ENCODE data around the gene NKD2.

NKD2 gene

GRCh38 chr5:979100-979817 lies 29.3 kb upstream of the NKD2 start:
- DNase-seq (ENCODE audit: low spot score), result no peak

- DNase-seq (ENCODE audit: low spot score), result no peak
These were observed 28.5 kb upstream of the NKD2 start for GRCh38 chr5:980001-980588.

GRCh38 chr5:980966-981365 lies 27.6 kb upstream of the NKD2 start:
- no peak for DNase-seq (ENCODE audit: low spot score)

- no peak for DNase-seq (ENCODE audit: low spot score)
These were observed 27.1 kb upstream of the NKD2 start for GRCh38 chr5:981456-981855.

- DNase-seq (ENCODE audit: low spot score), result no peak
These were observed 26.0 kb upstream of the NKD2 start for GRCh38 chr5:982377-983237.

DNA sequence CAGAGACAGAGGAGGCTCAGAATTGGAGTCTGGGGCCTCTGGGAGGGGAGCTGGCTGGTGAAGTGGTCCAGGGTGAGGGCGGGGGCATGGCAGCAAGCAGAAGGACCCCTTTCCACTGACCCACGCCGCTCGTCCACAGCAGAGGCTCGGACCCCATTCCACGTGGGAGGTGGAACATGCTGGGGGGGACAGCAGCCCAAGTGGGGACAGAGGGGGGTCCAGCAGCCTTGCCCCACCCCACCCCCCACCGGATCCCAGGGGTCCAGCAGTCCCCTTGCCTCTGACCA lies 25.4 kb upstream of the NKD2 start:
- DNase-seq (ENCODE audit: low spot score), result no peak

DNA sequence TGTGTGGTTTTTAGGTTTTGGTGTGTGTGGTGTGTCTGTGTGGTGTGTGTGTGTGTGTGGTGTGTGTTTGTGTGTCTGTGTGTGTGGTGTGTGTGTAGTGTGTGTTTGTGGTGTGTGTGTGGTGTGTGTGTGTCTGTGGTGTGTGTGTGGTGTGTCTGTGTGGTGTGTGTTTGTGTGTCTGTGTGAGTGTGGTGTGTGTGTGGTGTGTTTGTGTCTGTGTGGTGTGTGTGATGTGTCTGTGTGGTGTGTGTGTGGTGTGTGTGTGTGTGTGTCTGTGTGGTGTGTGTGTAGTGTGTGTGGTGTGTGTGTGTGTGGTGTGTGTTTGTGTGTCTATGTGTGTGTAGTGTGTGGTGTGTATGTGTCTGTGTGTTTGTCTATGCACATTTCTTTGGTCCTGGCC lies 25.0 kb upstream of the NKD2 start:
- no peak for DNase-seq (ENCODE audit: low spot score)

DNA sequence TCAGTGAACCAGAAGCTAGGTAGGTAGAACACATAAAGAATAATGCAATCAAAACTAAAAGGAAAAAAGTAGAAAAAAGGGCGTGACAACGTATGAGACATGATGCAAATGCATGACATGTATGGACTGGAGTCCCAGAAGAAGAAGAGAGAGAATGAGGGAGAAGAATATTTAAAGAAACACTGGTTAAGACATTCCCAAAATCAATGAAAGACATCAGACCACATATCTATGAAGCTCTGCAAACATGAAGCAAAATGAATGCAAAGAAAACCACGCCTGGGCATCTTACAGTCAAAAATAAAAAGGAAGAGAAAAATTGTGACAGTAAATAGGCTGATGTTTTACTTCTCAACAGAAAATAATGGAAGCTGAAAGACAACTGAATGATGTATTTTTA lies 23.8 kb upstream of the NKD2 start:
- no peak for DNase-seq (ENCODE audit: low spot score)

DNA sequence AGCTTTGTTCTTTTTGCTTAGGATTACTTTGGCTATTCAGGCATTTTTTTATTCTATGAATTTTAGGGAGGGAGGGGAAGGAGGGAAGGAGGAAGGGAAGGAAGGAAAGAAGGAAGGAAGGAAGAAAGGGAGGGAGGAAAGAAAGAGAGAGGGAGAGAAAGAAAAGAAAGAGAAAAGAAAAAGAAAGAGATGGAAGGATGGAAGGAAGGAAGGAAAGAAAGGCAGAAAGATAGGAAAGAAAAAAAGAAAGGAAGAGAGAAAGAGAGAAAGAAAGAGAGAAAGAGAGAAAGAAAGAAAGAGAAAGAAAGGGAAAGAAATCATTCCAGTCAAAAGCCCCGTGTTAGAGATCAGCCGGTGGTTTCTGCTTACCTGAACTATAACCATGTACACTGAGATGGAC lies 20.8 kb upstream of the NKD2 start:
- no peak for DNase-seq (ENCODE audit: low spot score)

DNA sequence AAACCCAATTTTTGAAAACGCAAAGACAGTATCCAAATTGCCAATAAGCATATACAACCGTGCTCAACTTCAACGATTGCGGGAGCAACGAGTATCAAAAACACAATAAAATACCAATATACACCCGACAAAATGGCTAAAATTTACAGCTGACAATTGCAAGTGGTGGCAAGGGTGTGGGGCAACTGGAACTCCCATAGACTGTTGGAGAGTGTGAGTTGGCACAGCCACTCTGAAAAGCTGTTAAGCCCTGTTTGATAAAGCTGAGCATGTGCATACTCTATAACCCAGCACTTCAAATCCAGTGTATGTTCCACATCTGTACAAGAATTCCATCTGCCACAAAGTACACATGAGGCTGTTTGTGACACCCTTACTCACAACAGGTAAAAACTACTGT lies 20.3 kb upstream of the NKD2 start:
- no peak for DNase-seq (ENCODE audit: low spot score)

DNA sequence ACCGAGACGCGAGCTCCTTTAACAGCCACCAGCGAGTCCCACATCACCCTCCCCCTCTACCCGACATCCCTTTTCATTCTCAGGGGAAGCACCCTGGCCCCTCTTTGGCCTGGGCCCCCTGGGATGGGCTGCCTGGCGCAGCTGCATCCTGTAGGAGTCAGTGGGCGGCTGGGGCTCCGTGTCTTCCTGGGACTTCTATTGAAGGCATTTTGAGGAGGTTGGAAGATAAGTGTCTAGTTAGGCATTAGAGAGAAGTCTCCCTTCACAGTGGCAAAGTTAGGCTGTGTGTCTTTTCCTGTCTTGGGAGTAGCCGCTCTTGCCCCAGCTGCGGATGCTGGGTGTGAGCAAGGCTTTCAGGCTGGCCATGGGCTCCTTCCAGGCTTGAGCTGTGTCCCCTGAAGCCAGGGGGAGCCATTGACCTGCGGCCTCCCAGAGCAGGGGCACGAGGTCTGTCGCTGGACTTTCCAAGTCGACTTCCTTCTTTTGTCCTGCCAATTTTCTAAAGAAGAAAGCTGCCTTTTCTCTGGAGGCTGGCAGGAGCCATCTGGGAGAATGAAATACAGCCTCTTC lies 18.6 kb upstream of the NKD2 start:
- DNase-seq (ENCODE audit: low spot score), result no peak

DNA sequence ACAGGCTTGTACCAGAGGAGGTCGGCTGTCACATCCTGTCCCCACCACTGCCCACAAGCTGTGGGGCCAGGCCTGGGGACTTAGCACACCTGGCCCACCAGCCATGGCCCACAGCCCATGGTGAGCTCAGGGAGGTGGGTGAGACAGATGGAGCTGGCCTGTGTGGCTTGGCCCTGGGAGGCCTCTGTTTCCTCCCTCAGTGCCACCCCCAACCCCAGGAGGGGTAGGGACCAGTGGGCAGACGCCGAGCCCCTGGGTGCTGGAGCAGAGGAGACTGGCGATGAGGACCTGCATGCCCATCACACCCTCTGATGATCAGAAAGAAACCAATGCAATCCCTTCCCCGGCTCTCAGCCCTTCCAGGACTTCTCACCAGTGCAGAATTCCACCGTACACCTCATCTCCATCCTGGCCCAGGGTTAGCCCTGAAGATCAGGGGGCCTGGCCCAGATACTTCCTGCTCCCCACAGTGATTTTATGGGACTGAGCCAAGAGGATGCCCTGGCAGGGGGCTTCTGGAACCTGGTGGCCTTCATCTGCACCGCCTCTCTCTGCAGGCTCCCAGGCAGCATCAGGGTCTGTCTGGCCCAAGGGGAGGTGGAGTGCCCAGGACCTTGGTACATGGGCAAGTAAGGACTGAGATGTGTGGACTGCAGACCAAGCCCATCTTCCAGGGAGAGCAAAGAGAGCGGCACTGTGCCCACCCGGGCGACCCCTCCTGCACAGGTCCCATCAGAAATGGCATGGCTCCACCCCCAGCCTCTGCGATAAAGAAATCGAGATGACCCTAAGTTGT lies 16.9 kb upstream of the NKD2 start:
- DNase-seq (ENCODE audit: low spot score), result no peak

GRCh38 chr5:994272-994607 lies 14.4 kb upstream of the NKD2 start:
- DNase-seq (ENCODE audit: low spot score), result no peak

DNA sequence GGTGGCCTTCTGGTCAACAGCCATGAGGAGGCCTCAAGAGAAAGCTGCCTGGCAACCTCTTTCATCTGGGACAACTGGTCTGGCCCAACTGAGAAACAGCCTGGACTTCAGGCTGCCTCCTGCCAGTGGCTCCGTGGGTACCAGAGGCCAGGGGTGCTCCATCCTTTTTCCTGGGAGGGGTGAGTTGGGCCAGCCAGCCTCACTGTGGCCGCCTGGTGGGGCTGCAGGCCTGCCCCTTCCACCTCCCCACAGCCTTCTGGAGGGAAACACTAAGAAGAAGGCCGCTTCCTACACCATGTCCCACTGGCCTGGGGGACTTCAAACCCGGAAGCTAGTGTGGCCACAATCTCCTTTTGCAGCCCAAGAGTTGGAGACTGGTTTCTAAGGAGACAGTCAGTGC lies 13.8 kb upstream of the NKD2 start:
- DNase-seq (ENCODE audit: low spot score), result no peak

GRCh38 chr5:995318-995717 lies 13.3 kb upstream of the NKD2 start:
- no peak for DNase-seq (ENCODE audit: low spot score)

DNA sequence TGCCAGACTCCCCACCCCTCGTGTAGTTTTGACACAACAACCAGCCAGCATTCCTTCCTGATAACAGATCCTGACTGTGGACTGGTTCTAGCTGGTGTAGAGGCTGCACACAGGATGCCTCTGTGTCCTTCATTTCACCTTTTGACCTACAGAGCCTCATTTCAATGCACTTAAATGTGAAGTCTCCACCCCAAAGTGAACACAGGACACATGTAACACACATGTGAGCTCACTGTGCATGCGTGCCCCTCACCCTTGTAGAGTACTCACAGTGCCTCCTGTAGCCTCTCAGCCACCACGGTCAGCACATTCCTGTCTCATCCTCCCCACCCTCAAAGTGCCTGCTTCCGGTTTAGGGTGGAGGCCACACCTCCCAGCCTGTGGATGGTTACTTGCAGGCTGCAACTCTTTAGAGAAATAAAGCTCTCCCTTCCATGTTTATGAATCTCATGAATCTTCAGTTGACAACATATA lies 11.6 kb upstream of the NKD2 start:
- no peak for DNase-seq (ENCODE audit: low spot score)

GRCh38 chr5:997711-998110 lies 10.9 kb upstream of the NKD2 start:
- no peak for DNase-seq (ENCODE audit: low spot score)

GRCh38 chr5:998246-999031 lies 10.2 kb upstream of the NKD2 start:
- DNase-seq (ENCODE audit: low spot score), result no peak

GRCh38 chr5:999032-999501 lies 9.5 kb upstream of the NKD2 start:
- DNase-seq (ENCODE audit: low spot score), result no peak

GRCh38 chr5:999724-1000123 lies 8.9 kb upstream of the NKD2 start:
- no peak for DNase-seq (ENCODE audit: low spot score)

GRCh38 chr5:1000329-1000728 lies 8.3 kb upstream of the NKD2 start:
- DNase-seq (ENCODE audit: low spot score), result no peak
